ENCODE results near the gene PPARG. TPM values are rescaled to one million over a fixed set of nuclear protein-coding genes. Genes with fewer than 3 reads are reported as not detected.
A peak's percentile ranks its signal among the peaks of the same experiment; 100 is the strongest.
"Not testable (repeated sequence)": the region's sequence is repeated elsewhere in the genome, so short reads cannot be mapped to it uniquely, and the experiment has no call there.

The PPARG gene
- total RNA-seq, 2 donors from 2014 or later, result 1.4 to 1.9 TPM

GRCh38 chr3:12266038-12266437 lies 22.8 kb upstream of the PPARG start:
- no peak for ATAC-seq (replicated peaks in 1 of 2)
- no peak overlapping the region for H3K4me3 Mint-ChIP-seq
- no peak for DNase-seq
- H3K27me3 Mint-ChIP-seq (ENCODE audit: low read depth), result peaks cover 21% of the 10 kb centered on the region
- H3K4me1 Mint-ChIP-seq (ENCODE audit: low read depth), result no peaks in the 10 kb centered on the region
- H3K36me3 Mint-ChIP-seq (ENCODE audit: insufficient read depth in 2 of 2), result no peaks in the 10 kb centered on the region
- no peaks in the 10 kb centered on the region for H3K9me3 Mint-ChIP-seq
- H3K27ac Mint-ChIP-seq, result no peak overlapping the region

GRCh38 chr3:12267376-12268030 lies 21.4 kb upstream of the PPARG start:
- Mint-ChIP-seq H3K9me3 (no peaks in the 10 kb centered on the region), H3K27me3 (ENCODE audit: low read depth) (peaks cover 24% of the 10 kb centered on the region)

GRCh38 chr3:12268049-12268735 lies 20.7 kb upstream of the PPARG start:
- H3K36me3 Mint-ChIP-seq (ENCODE audit: insufficient read depth in 2 of 2), result no peaks in the 10 kb centered on the region
- H3K9me3 Mint-ChIP-seq, result no peaks in the 10 kb centered on the region
- no peak for DNase-seq
- H3K4me1 Mint-ChIP-seq (ENCODE audit: low read depth), result no peaks in the 10 kb centered on the region
- H3K27ac Mint-ChIP-seq, result no peak overlapping the region
- no peak overlapping the region for H3K4me3 Mint-ChIP-seq
- peaks cover 24% of the 10 kb centered on the region for H3K27me3 Mint-ChIP-seq (ENCODE audit: low read depth)
- ATAC-seq (replicated peaks in 1 of 2), result no peak

More at GRCh38 chr3:12267376-12268030, 21.4 kb upstream of the PPARG start:
- H3K4me1 Mint-ChIP-seq (ENCODE audit: low read depth), result no peaks in the 10 kb centered on the region
- ATAC-seq (replicated peaks in 1 of 2) (no peak), DNase-seq (no peak)
- H3K4me3 Mint-ChIP-seq, result no peak overlapping the region
- no peaks in the 10 kb centered on the region for H3K36me3 Mint-ChIP-seq (ENCODE audit: insufficient read depth in 2 of 2)
- H3K27ac Mint-ChIP-seq, result no peak overlapping the region

- H3K4me1 Mint-ChIP-seq (ENCODE audit: low read depth), result no peaks in the 10 kb centered on the region
- H3K4me3 Mint-ChIP-seq, result no peak overlapping the region
- no peak overlapping the region for H3K27ac Mint-ChIP-seq
- no peak for ATAC-seq (replicated peaks in 1 of 2)
- H3K9me3 Mint-ChIP-seq, result no peaks in the 10 kb centered on the region
- no peak for DNase-seq
- H3K27me3 Mint-ChIP-seq (ENCODE audit: low read depth), result peaks cover 27% of the 10 kb centered on the region
- H3K36me3 Mint-ChIP-seq (ENCODE audit: insufficient read depth in 2 of 2), result no peaks in the 10 kb centered on the region
These were observed 17.9 kb upstream of the PPARG start for GRCh38 chr3:12270976-12271375.

- DNase-seq (no peak), ATAC-seq (replicated peaks in 1 of 2) (no peak)
- H3K4me3 Mint-ChIP-seq, result no peak overlapping the region
- H3K27ac Mint-ChIP-seq, result no peak overlapping the region
- no peaks in the 10 kb centered on the region for H3K9me3 Mint-ChIP-seq
- no peaks in the 10 kb centered on the region for H3K36me3 Mint-ChIP-seq (ENCODE audit: insufficient read depth in 2 of 2)
- peaks cover 34% of the 10 kb centered on the region for H3K27me3 Mint-ChIP-seq (ENCODE audit: low read depth)
- no peaks in the 10 kb centered on the region for H3K4me1 Mint-ChIP-seq (ENCODE audit: low read depth)
These were observed 15.7 kb upstream of the PPARG start for GRCh38 chr3:12273045-12273695.

- H3K36me3 Mint-ChIP-seq (ENCODE audit: insufficient read depth in 2 of 2), result no peaks in the 10 kb centered on the region
- no peak overlapping the region for H3K4me3 Mint-ChIP-seq
- no peak overlapping the region for H3K27ac Mint-ChIP-seq
- ATAC-seq (replicated peaks in 1 of 2), result no peak
- no peak for DNase-seq
- no peaks in the 10 kb centered on the region for H3K9me3 Mint-ChIP-seq
- H3K27me3 Mint-ChIP-seq (ENCODE audit: low read depth), result peaks cover 42% of the 10 kb centered on the region
- H3K4me1 Mint-ChIP-seq (ENCODE audit: low read depth), result no peaks in the 10 kb centered on the region
These were observed 12.8 kb upstream of the PPARG start for GRCh38 chr3:12275974-12276650.

GRCh38 chr3:12276827-12277226 lies 12.0 kb upstream of the PPARG start:
- H3K27me3 Mint-ChIP-seq (ENCODE audit: low read depth), result peaks cover 40% of the 10 kb centered on the region
- H3K36me3 Mint-ChIP-seq (ENCODE audit: insufficient read depth in 2 of 2); H3K4me1 Mint-ChIP-seq (ENCODE audit: low read depth); H3K4me3 Mint-ChIP-seq; H3K27ac Mint-ChIP-seq; ATAC-seq (replicated peaks in 1 of 2); H3K9me3 Mint-ChIP-seq; DNase-seq: not testable (repeated sequence)

- DNase-seq (no peak), ATAC-seq (replicated peaks in 1 of 2) (no peak)
- H3K36me3 Mint-ChIP-seq (ENCODE audit: insufficient read depth in 2 of 2), result no peaks in the 10 kb centered on the region
- no peak overlapping the region for H3K4me3 Mint-ChIP-seq
- H3K4me1 Mint-ChIP-seq (ENCODE audit: low read depth), result no peaks in the 10 kb centered on the region
- peaks cover 48% of the 10 kb centered on the region for H3K27me3 Mint-ChIP-seq (ENCODE audit: low read depth)
- H3K9me3 Mint-ChIP-seq, result no peaks in the 10 kb centered on the region
- H3K27ac Mint-ChIP-seq, result no peak overlapping the region
These were observed 10.3 kb upstream of the PPARG start for GRCh38 chr3:12278566-12278965.

GRCh38 chr3:12279591-12280326 lies 9.1 kb upstream of the PPARG start:
- no peak for DNase-seq
- H3K4me3 Mint-ChIP-seq, result no peak overlapping the region
- no peaks in the 10 kb centered on the region for H3K4me1 Mint-ChIP-seq (ENCODE audit: low read depth)
- H3K36me3 Mint-ChIP-seq (ENCODE audit: insufficient read depth in 2 of 2), result no peaks in the 10 kb centered on the region
- no peaks in the 10 kb centered on the region for H3K9me3 Mint-ChIP-seq
- H3K27me3 Mint-ChIP-seq (ENCODE audit: low read depth), result peaks cover 59% of the 10 kb centered on the region
- no peak for ATAC-seq (replicated peaks in 1 of 2)
- H3K27ac Mint-ChIP-seq, result no peak overlapping the region

- H3K27ac Mint-ChIP-seq, result no peak overlapping the region
- H3K4me1 Mint-ChIP-seq (ENCODE audit: low read depth), result no peaks in the 10 kb centered on the region
- no peak overlapping the region for H3K4me3 Mint-ChIP-seq
- ATAC-seq (replicated peaks in 1 of 2), result no peak
- H3K36me3 Mint-ChIP-seq (ENCODE audit: insufficient read depth in 2 of 2), result no peaks in the 10 kb centered on the region
- peaks cover 0 to 3% of the 10 kb centered on the region in 2 donors for H3K9me3 Mint-ChIP-seq
- peaks cover 59% of the 10 kb centered on the region for H3K27me3 Mint-ChIP-seq (ENCODE audit: low read depth)
- no peak for DNase-seq
These were observed 8.5 kb upstream of the PPARG start for GRCh38 chr3:12280357-12280806.

- Mint-ChIP-seq H3K27ac (peak overlapping the region; percentile 50), H3K4me3 (no peak overlapping the region), H3K27me3 (ENCODE audit: low read depth) (peaks cover 67% of the 10 kb centered on the region), H3K36me3 (ENCODE audit: insufficient read depth in 2 of 2) (peaks cover 0 to 2% of the 10 kb centered on the region in 2 donors), H3K9me3 (peaks cover 0 to 3% of the 10 kb centered on the region in 2 donors), H3K4me1 (ENCODE audit: low read depth) (no peaks in the 10 kb centered on the region)
- DNase-seq (no peak), ATAC-seq (replicated peaks in 1 of 2) (no peak)
These were observed 4.3 kb upstream of the PPARG start for GRCh38 chr3:12284591-12284990.

GRCh38 chr3:12285003-12285555 lies 3.8 kb upstream of the PPARG start:
- peaks cover 65% of the 10 kb centered on the region for H3K27me3 Mint-ChIP-seq (ENCODE audit: low read depth)
- no peak overlapping the region for H3K4me3 Mint-ChIP-seq
- peaks cover 0 to 2% of the 10 kb centered on the region in 2 donors for H3K36me3 Mint-ChIP-seq (ENCODE audit: insufficient read depth in 2 of 2)
- H3K27ac Mint-ChIP-seq, result no peak overlapping the region
- H3K4me1 Mint-ChIP-seq (ENCODE audit: low read depth), result no peaks in the 10 kb centered on the region
- DNase-seq, result no peak
- peaks cover 0 to 3% of the 10 kb centered on the region in 2 donors for H3K9me3 Mint-ChIP-seq
- ATAC-seq (replicated peaks in 1 of 2), result no peak
